SU-DHL-6 (cell line): ENCODE measurements around the gene MED26.

Source experiments
- CTCF ChIP-seq: fragments of 200-600 bp; sonication (generic); IDR thresholded peaks from one replicate; pipeline ENCODE4 v1.5.1; 2017; ENCODE audit warnings: antibody characterized with exemption, mild to moderate bottlenecking, low read length, moderate library complexity; ENCODE audit not compliant: insufficient read depth, poor library complexity, severe bottlenecking
- EZH2phosphoT487 ChIP-seq: fragments of 200-600 bp; sonication (generic), shearing (Covaris generic); conservative IDR thresholded peaks from 2 replicates; pipeline ENCODE4 v1.6.1; 2018; ENCODE audit warnings: mild to moderate bottlenecking, antibody characterized with exemption, low read length, moderate library complexity, mixed read lengths

GRCh38 chr19:16579381-16579780 lies 48.6 kb downstream of the MED26 start:
- no peak for TF ChIP-seq CTCF
- no peak for TF ChIP-seq EZH2phosphoT487
